Tongue (tissue), 2 donors: Measurements from ENCODE around the gene ZNF43. TPM values are rescaled to one million over a fixed set of nuclear protein-coding genes. Genes with fewer than 3 reads are reported as not detected.
"Not testable (repeated sequence)": the region's sequence is repeated elsewhere in the genome, so short reads cannot be mapped to it uniquely, and the experiment has no call there.

Source experiments
- DNase-seq: peaks from one replicate; pipeline ENCODE4 v3.0.0-alpha.2; 2015
- total RNA-seq: library from RNA; depleted of rRNA; stranded (reverse); fragments of >200 nt; gene quantifications from one replicate; pipeline ENCODE4 v1.2.3, GENCODE V29; 2014

ZNF43 gene
- total RNA-seq, 1 donor from 2014 or later = 13.0 TPM

DNA sequence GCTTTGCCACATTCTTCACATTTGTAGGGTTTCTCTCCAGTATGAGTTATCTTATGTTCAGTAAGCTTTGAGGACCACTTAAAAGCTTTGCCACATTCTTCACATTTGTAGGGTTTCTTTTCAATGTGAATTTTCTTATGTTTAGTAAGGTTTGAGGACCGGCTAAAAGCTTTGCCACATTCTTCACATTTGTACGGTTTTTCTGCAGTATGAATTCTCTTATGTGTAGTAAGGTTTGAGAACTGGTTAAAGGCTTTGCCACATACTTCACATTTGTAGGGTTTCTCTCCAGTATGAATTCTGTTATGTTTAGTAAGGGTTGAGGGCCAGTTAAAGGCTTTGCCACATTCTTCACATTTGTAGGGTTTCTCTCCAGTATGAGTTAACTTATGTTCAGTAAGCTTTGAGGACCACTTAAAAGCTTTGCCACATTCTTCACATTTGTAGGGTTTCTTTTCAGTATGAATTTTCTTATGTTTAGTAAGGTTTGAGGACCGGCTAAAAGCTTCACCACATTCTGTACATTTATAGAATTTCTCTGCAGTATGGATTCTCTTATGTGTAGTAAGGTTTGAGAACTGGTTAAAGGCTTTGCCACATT, 27.5 kb downstream of the ZNF43 start:
- DNase-seq = not testable (repeated sequence)

DNA sequence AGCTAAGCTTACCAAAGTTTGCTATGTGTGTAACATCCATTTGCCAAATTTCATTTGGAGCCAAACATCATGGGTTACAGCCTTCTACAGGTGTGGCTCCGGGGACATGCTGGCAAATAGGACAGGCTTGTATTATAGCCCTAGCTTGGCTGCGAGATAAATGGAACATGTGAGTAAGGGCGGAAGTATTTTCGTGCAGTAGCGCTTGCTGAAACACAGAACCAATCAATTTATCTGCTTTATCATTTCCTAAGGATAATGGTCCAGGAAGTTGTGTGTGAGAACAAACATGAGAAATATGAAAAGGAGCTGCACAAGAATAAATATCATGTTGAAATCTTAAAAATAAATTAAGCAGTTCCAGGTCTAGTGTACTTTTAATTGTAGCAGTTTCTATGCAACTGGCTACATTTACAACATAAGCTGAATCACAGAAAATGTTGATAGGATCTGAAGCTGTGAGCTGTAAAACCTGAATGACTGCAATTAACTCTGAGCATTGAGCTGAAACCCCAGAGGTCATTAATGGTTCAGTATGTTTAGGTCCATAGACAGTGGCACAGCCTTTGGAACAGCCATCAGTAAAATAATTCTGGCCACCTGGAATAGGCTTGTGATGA, 46.4 kb downstream of the ZNF43 start:
- DNase-seq = no peak

DNA sequence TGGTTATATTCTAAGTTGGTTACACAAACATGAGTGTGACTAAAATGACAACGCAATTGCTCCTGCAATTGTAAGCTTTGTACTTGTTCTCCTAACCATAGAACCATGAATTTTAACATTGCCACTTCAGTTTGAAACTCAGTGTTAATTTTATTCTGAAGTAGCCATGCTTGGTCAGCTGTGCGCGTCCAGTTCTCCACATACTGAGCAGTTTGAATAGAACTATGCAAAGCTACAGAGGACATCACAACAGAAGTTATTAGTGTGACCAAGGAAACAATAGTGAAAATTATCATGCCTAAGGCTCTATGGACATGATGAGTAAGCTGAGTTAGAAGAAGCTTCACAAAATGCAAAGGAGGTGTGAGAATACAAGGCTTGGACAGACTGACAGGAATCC, 49.0 kb downstream of the ZNF43 start:
- no peak for DNase-seq

DNA sequence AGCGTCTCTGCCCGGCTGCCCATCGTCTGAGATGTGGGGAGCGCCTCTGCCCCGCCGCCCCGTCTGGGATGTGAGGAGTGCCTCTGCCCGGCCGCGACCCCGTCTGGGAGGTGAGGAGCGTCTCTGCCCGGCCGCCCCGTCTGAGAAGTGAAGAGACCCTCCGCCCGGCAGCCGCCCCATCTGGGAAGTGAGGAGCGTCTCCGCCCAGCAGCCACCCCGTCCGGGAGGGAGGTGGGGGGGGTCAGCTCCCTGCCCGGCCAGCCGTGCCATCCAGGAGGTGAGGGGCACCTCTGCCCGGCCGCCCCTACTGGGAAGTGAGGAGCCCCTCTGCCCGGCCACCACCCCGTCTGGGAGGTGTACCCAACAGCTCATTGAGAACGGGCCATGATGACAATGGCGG, 60.2 kb downstream of the ZNF43 start:
- not testable (repeated sequence) for DNase-seq

DNA sequence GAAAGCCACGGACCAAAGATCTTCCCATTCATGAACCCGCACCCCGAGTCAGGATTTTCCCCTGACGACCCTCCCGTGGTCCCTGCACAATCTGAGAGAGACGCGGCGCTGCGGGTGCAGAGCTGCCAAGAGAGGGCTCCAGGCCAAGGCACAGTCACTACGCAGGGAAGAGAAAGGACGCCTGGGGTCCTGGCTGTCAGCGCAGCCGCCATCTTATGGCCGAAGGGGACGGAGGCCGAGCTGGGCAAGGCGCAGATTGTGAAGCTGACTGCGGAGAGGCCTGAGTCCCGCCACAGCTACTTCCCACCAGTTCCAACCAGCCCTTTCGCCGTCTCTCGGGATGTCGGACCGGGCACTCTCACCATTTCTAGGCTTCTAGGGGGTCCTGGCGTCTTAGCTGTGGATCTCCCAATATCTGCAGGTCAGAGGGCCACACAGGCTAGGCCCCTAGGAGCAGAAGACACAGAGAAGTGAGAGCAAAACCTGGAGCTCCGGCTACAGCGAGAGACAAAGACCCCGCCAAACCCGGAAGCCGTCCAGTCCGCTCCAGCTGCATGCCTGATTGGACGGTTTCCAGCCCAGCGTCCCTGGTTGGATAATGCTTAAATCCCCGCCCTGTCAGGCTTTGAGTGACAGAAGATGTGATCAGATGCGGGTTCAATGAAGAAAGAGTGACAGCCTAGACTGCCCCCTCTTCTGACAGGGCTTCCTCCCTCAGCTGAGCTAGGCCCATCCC, 68.7 kb downstream of the ZNF43 start, which contains the start of gene ZNF100:
Gene ZNF100 (minus strand): TSS at position 515 of the 736 bp plus-strand sequence. CDS start 150 bp downstream, at position 365.
- DNase-seq = peak; percentile 98

DNA sequence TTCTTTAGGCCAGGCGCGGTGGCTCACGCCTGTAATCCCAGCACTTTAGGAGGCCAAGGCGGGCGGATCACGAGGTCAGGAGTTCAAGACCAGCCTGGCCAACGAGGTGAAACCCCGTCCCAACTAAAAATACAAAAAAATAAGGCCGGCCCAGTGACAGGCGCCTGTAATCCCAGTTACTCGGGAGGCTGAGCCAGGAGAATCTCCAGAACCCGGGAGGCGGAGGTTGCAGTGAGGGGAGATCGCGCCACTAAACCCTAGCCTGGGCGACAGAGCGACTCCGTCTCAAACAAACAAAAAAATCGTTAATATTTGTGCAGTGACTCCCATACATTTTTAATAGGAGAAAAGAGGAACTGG, 69.3 kb downstream of the ZNF43 start:
- DNase-seq = not testable (repeated sequence)

DNA sequence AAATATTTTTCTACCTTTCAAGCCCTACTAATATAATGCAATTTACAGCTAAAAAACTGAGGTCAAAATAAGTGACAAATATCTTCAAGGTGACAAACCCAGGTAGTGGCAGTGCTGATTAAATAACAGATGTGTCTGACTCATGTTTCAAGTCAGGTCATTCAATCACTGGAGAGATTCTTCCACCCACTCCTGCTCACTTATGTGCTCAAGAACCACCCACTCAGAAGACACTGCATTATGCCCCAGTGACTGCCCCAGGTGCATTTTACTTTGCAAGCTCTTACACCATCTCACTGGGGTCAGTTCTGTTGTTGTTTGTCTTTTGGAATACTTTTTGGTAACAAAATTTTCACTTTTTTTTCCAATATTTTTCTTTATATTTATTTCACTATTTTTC, 70.8 kb downstream of the ZNF43 start:
- no peak for DNase-seq

DNA sequence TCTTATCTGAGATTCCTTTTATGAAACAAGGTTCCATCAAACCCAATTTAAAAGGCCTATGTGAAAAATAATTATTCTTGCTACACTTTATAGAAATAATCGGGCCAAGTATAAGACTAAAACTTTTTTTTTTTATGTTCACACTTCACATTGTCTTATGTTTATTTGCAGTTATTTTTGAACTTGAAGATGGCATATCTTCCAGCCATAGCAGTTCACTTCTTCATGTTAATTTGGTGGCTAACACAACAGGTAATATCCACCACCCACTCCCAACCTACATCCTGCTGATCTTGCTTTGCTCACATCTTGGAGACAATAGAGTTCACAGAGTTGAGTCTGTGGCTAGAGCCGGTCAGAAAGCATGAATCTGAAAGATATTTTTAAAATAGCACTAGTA, 74.4 kb downstream of the ZNF43 start:
- DNase-seq = not testable (repeated sequence)

DNA sequence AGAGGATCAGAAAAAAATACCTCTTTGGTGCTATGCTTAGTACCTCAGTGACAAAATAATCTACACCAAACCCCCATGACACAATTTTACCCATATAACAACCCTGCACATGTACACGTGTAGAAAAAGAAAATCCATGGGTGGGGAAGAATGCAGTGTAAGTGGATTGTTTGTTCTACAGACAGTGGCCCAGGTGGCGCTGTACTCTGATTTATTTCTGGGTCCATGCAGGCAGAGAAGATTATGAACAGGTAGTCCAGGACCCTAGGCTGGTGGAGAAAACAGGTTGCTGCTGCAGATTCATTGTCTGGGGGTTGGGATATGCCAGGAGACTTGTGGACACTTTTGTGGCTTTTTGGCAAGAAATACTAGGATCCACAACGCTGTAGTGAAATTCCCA, 77.7 kb downstream of the ZNF43 start:
- no peak for DNase-seq

DNA sequence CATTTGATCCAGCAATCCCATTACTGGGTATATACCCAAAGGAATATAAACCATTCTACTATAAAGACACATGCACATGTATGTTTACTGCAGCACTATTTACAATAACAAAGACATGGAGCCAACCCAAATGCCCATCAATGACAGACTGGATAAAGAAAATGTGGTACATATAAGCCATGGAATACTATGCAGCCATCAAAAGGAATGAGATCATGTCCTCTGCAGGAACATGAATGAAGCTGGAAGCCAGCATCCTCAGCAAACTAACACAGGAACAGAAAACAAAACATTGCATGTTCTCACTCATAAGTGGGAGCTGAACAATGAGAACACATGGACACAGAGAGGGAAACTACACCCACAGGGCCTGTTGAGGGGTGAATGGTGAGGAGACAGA, 80.4 kb downstream of the ZNF43 start:
- not testable (repeated sequence) for DNase-seq

Other genes with a start within 250 kb of the ZNF43 start
- gene ZNF100, start 68.6 kb downstream of the ZNF43 start, total RNA-seq = 10.5 TPM
- 8.8 TPM for gene ZNF208, start 174.8 kb upstream of the ZNF43 start, total RNA-seq
- 1.6 TPM for gene ZNF257, start 216.3 kb upstream of the ZNF43 start, total RNA-seq